WTC11 (cell line): ENCODE results near the gene PA2G4.

Experiments
- CBFB ChIP-seq: sonication (generic); formaldehyde crosslinking; IDR thresholded peaks from 2 replicates; pipeline ENCODE4 v1.8.1; 2022; ENCODE audit warnings: mild to moderate bottlenecking, low read depth, missing genetic modification reagents
- CREB1 ChIP-seq: sonication (generic); formaldehyde crosslinking; IDR thresholded peaks from 2 replicates; pipeline ENCODE4 v1.8.0; 2023; ENCODE audit warnings: mild to moderate bottlenecking, missing genetic modification reagents
- CREM ChIP-seq: sonication (generic); formaldehyde crosslinking; IDR thresholded peaks from 2 replicates; pipeline ENCODE4 v1.8.1; 2022; ENCODE audit warnings: mild to moderate bottlenecking, missing genetic modification reagents, moderate library complexity
- RELA ChIP-seq: sonication (generic); formaldehyde crosslinking; IDR thresholded peaks from 2 replicates; pipeline ENCODE4 v1.8.1; 2022; ENCODE audit warnings: missing genetic modification reagents, mild to moderate bottlenecking, borderline replicate concordance
- SMAD3 ChIP-seq: sonication (generic); formaldehyde crosslinking; IDR thresholded peaks from 2 replicates; pipeline ENCODE4 v1.8.0; 2022; ENCODE audit warnings: missing genetic modification reagents, mild to moderate bottlenecking, borderline replicate concordance
- TF ChIP-seq, protein P1 (sequence below): sonication (generic); formaldehyde crosslinking; IDR thresholded peaks from 2 replicates; pipeline ENCODE4 v1.8.0; 2022; ENCODE audit warnings: mild to moderate bottlenecking, missing genetic modification reagents
- TF ChIP-seq, protein P2 (sequence below): sonication (generic); formaldehyde crosslinking; IDR thresholded peaks from 2 replicates; pipeline ENCODE4 v1.8.1; 2022; ENCODE audit warnings: missing genetic modification reagents, borderline replicate concordance
- TF ChIP-seq, protein P3 (sequence below): fragments of 200-600 bp; IDR thresholded peaks from 2 replicates; pipeline ENCODE4 v1.8.0; 2022; ENCODE audit warnings: antibody characterized with exemption
- TF ChIP-seq, protein P4 (sequence below): sonication (generic); formaldehyde crosslinking; IDR thresholded peaks from 2 replicates; pipeline ENCODE4 v1.8.0; 2022; ENCODE audit warnings: mild to moderate bottlenecking, missing genetic modification reagents
- TF ChIP-seq, protein P5 (sequence below): sonication (generic); formaldehyde crosslinking; IDR thresholded peaks from 2 replicates; pipeline ENCODE4 v1.8.0; 2022; ENCODE audit warnings: mild to moderate bottlenecking, missing genetic modification reagents

DNA sequence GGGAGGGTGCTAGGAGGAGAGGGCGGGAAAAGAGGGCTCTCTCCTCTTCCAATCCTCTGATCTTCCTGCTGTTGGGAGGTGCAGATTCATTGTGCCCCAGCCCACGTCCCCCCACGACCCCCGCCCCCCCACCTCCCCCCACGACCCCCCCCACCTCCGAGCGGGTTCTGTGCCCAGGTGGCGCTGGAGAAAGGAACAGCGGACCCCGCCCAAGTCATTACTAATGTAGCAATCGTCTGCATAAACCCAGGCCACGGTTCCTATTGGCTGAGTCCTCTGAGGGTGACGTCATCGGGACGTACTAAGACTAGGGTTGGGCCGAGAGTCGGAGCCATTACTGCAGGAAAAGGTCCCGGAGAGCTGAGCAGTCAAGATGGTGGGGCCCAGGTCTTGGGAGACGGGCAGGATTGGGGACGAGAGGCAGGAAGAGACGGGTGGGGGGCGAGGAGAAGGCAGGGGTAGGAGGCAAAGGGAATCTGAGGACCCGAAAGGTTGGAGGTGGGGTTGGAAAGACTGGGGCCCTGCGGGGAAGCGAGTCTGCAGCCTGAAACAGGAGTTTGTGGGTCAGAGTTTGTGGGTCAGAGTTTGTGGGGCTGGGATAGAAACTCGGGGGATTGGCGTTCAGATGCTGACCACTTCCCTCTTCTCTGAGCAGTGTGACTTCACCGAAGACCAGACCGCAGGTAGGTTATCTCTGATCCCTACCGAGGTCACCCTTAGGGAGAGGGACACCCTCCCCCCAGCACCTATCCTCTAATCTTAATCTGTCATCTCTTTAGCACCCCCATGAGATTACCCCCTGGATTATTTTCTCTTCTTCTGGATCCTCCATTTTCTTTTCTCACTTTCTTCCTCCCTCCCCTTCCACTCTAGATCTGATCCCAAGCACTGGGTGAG lies 53.9 kb downstream of the PA2G4 start, which contains the start of gene MYL6:
- TF ChIP-seq, protein P1, sequence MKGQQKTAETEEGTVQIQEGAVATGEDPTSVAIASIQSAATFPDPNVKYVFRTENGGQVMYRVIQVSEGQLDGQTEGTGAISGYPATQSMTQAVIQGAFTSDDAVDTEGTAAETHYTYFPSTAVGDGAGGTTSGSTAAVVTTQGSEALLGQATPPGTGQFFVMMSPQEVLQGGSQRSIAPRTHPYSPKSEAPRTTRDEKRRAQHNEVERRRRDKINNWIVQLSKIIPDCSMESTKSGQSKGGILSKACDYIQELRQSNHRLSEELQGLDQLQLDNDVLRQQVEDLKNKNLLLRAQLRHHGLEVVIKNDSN (CRISPR knock-in tag) = no peak; the same call in 1 of the 2 replicates
- TF ChIP-seq, protein P2, sequence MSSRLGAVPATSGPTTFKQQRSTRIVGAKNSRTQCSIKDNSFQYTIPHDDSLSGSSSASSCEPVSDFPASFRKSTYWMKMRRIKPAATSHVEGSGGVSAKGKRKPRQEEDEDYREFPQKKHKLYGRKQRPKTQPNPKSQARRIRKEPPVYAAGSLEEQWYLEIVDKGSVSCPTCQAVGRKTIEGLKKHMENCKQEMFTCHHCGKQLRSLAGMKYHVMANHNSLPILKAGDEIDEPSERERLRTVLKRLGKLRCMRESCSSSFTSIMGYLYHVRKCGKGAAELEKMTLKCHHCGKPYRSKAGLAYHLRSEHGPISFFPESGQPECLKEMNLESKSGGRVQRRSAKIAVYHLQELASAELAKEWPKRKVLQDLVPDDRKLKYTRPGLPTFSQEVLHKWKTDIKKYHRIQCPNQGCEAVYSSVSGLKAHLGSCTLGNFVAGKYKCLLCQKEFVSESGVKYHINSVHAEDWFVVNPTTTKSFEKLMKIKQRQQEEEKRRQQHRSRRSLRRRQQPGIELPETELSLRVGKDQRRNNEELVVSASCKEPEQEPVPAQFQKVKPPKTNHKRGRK = no peak
- TF ChIP-seq CREM (CRISPR knock-in tag) (peak; percentile 44; the same call in 1 of the 2 replicates), CREB1 (CRISPR knock-in tag) (no peak), RELA (no peak), SMAD3 (CRISPR knock-in tag) (no peak), CBFB (no peak)
- TF ChIP-seq, protein P3, sequence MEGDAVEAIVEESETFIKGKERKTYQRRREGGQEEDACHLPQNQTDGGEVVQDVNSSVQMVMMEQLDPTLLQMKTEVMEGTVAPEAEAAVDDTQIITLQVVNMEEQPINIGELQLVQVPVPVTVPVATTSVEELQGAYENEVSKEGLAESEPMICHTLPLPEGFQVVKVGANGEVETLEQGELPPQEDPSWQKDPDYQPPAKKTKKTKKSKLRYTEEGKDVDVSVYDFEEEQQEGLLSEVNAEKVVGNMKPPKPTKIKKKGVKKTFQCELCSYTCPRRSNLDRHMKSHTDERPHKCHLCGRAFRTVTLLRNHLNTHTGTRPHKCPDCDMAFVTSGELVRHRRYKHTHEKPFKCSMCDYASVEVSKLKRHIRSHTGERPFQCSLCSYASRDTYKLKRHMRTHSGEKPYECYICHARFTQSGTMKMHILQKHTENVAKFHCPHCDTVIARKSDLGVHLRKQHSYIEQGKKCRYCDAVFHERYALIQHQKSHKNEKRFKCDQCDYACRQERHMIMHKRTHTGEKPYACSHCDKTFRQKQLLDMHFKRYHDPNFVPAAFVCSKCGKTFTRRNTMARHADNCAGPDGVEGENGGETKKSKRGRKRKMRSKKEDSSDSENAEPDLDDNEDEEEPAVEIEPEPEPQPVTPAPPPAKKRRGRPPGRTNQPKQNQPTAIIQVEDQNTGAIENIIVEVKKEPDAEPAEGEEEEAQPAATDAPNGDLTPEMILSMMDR = no peak; the same call in 1 of the 2 replicates
- TF ChIP-seq, protein P4, sequence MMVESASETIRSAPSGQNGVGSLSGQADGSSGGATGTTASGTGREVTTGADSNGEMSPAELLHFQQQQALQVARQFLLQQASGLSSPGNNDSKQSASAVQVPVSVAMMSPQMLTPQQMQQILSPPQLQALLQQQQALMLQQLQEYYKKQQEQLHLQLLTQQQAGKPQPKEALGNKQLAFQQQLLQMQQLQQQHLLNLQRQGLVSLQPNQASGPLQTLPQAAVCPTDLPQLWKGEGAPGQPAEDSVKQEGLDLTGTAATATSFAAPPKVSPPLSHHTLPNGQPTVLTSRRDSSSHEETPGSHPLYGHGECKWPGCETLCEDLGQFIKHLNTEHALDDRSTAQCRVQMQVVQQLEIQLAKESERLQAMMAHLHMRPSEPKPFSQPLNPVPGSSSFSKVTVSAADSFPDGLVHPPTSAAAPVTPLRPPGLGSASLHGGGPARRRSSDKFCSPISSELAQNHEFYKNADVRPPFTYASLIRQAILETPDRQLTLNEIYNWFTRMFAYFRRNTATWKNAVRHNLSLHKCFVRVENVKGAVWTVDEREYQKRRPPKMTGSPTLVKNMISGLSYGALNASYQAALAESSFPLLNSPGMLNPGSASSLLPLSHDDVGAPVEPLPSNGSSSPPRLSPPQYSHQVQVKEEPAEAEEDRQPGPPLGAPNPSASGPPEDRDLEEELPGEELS = no peak
- TF ChIP-seq, protein P5, sequence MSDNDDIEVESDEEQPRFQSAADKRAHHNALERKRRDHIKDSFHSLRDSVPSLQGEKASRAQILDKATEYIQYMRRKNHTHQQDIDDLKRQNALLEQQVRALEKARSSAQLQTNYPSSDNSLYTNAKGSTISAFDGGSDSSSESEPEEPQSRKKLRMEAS (CRISPR knock-in tag) = no peak
